H1 (cell line): ENCODE results near the gene EDEM2. TPM values are rescaled to one million over a fixed set of nuclear protein-coding genes. Genes with fewer than 3 reads are reported as not detected.

ENCODE experiments used
- CTCF ChIA-PET: fragments of 300-600 bp; sonication (Branson Sonifier 250); formaldehyde crosslinking; loops from one replicate; lab custom pipeline; 2021; ENCODE audit not compliant: partially characterized antibody; lab: Charles Lee
- POLR2A ChIA-PET: fragments of 300-600 bp; sonication (Branson Sonifier 250); formaldehyde crosslinking; loops from one replicate; lab custom pipeline; 2021; ENCODE audit warnings: inconsistent platforms; ENCODE audit not compliant: partially characterized antibody; lab: Charles Lee
- DNase-seq, 2 experiments: peaks; one replicate each; pipeline versions ENCODE4 v3.0.0 to v3.0.0-alpha.2; 2010 to 2022; ENCODE audit warnings: low spot score in 2 of 2, low read depth in 1 of 2, mixed read lengths in 1 of 2
- FAIRE-seq: peaks from 2 replicates; lab custom pipeline; 2011; peaks lifted over from hg19 to GRCh38; lab: Jason Lieb, UNC
- H2AFZ ChIP-seq: 2 replicates; pipeline ENCODE4 v1.8.1; 2012; ENCODE audit warnings: low read length, inconsistent platforms
- H2AK5ac ChIP-seq: 2 replicates; pipeline ENCODE4 v1.6.1; 2013; ENCODE audit warnings: low read depth, low read length
- H2BK120ac ChIP-seq: replicated peaks from 2 replicates; pipeline ENCODE3; 2013; ENCODE audit warnings: low read depth, low read length, inconsistent platforms
- H2BK12ac ChIP-seq: 2 replicates; pipeline ENCODE4 v1.6.1; 2013; ENCODE audit warnings: low read depth, low read length
- H2BK15ac ChIP-seq: 2 replicates; pipeline ENCODE4 v1.6.1; 2013; ENCODE audit warnings: low read length
- H2BK20ac ChIP-seq: 2 replicates; pipeline ENCODE4 v1.6.1; 2013; ENCODE audit warnings: low read length
- H2BK5ac ChIP-seq: 2 replicates; pipeline ENCODE4 v1.6.1; 2013; ENCODE audit warnings: low read depth, low read length
- H3K14ac ChIP-seq: 2 replicates; pipeline ENCODE4 v1.6.1; 2013; ENCODE audit warnings: inconsistent platforms; ENCODE audit not compliant: insufficient read length
- H3K18ac ChIP-seq: 2 replicates; pipeline ENCODE4 v1.6.1; 2013; ENCODE audit warnings: low read length; ENCODE audit errors: extremely low read depth
- H3K23ac ChIP-seq: 2 replicates; pipeline ENCODE4 v1.6.1; 2013; ENCODE audit warnings: inconsistent platforms; ENCODE audit not compliant: insufficient read length
- H3K23me2 ChIP-seq: 2 replicates; pipeline ENCODE4 v1.6.1; 2013; ENCODE audit warnings: low read depth, low read length
- H3K27ac ChIP-seq: 2 replicates; pipeline ENCODE4 v1.6.1; 2011; ENCODE audit warnings: low read depth, low read length, inconsistent platforms
- H3K27me3 ChIP-seq, 4 experiments: replicated peaks in 1 of 4; 1 replicate in 1 of 4; 2 replicates in 3 of 4; pipeline versions ENCODE4 v1.6.1 to v1.8.1; 2011 to 2013; ENCODE audit warnings: low read length in 3 of 4, mild to moderate bottlenecking in 3 of 4, inconsistent platforms in 2 of 4, mixed read lengths in 2 of 4, moderate library complexity in 1 of 4; ENCODE audit not compliant: control insufficient read depth in 3 of 4, insufficient read depth in 3 of 4; ENCODE audit errors: extremely low read depth in 1 of 4
- H3K36me3 ChIP-seq, 4 experiments: 2 replicates each; pipeline versions ENCODE4 v1.6.1 to v1.8.1; 2011 to 2013; ENCODE audit warnings: mild to moderate bottlenecking in 4 of 4, low read length in 3 of 4, moderate library complexity in 2 of 4, control low read depth in 1 of 4, inconsistent platforms in 1 of 4; ENCODE audit not compliant: insufficient read depth in 4 of 4, control insufficient read depth in 2 of 4
- H3K4ac ChIP-seq: replicated peaks from 2 replicates; pipeline ENCODE3; 2013; ENCODE audit warnings: low read length, low read depth, mixed read lengths, inconsistent platforms; ENCODE audit not compliant: insufficient read length
- H3K4me1 ChIP-seq, 4 experiments: replicated peaks in 1 of 4; 1 replicate in 1 of 4; 2 replicates in 3 of 4; pipeline versions ENCODE4 v1.6.1 to v1.8.1; 2011 to 2013; ENCODE audit warnings: low read length in 3 of 4, inconsistent platforms in 2 of 4, mixed read lengths in 1 of 4; ENCODE audit not compliant: insufficient read depth in 4 of 4, control insufficient read depth in 3 of 4
- H3K4me2 ChIP-seq, 2 experiments: 2 replicates each; pipeline versions ENCODE4 v1.6.1 to v1.8.1; 2011 to 2013; ENCODE audit warnings: low read depth in 2 of 2, low read length in 2 of 2, control low read depth in 1 of 2, inconsistent platforms in 1 of 2, mild to moderate bottlenecking in 1 of 2; ENCODE audit not compliant: insufficient read depth in 1 of 2
- H3K4me3 ChIP-seq, 4 experiments: fragments of 200-600, 300-600 bp in 1 of 4; sonication (generic), shearing (Covaris generic), sonication (Bioruptor Twin) in 1 of 4; 2 replicates each; pipeline versions ENCODE4 v1.5.1 to v1.8.1; 2011 to 2016; ENCODE audit warnings: low read length in 4 of 4, low read depth in 3 of 4, control low read depth in 2 of 4, inconsistent platforms in 2 of 4, mild to moderate bottlenecking in 2 of 4, mixed read lengths in 1 of 4, moderate library complexity in 1 of 4; ENCODE audit not compliant: insufficient read depth in 2 of 4; ENCODE audit errors: extremely low read depth in 1 of 4
- H3K56ac ChIP-seq: replicated peaks from 2 replicates; pipeline ENCODE3; 2013; ENCODE audit warnings: low read depth, mild to moderate bottlenecking, mixed read lengths, low read length, inconsistent platforms; ENCODE audit not compliant: insufficient read length
- H3K79me1 ChIP-seq: 2 replicates; pipeline ENCODE4 v1.6.1; 2013; ENCODE audit warnings: low read depth, low read length, control low read depth
- H3K79me2 ChIP-seq, 2 experiments: 2 replicates each; pipeline versions ENCODE4 v1.6.1 to v1.8.1; 2012 to 2013; ENCODE audit warnings: low read length in 2 of 2, mild to moderate bottlenecking in 2 of 2, inconsistent platforms in 1 of 2; ENCODE audit not compliant: insufficient read depth in 2 of 2, control insufficient read depth in 1 of 2
- H3K9ac ChIP-seq, 4 experiments: replicated peaks in 1 of 4; 1 replicate in 1 of 4; 2 replicates in 3 of 4; pipeline versions ENCODE4 v1.6.1 to v1.8.1; 2011 to 2013; ENCODE audit warnings: low read depth in 3 of 4, low read length in 3 of 4, control low read depth in 2 of 4, mild to moderate bottlenecking in 2 of 4, moderate library complexity in 2 of 4, inconsistent platforms in 1 of 4; ENCODE audit errors: extremely low read depth in 1 of 4
- H3K9me3 ChIP-seq, 2 experiments: 2 replicates each; pipeline versions ENCODE4 v1.6.1 to v1.8.1; 2012 to 2013; ENCODE audit warnings: mild to moderate bottlenecking in 2 of 2, moderate library complexity in 2 of 2, control low read depth in 1 of 2, inconsistent platforms in 1 of 2, low read depth in 1 of 2, low read length in 1 of 2, mixed read lengths in 1 of 2; ENCODE audit not compliant: insufficient read depth in 2 of 2
- H4K20me1 ChIP-seq, 2 experiments: replicated peaks in 1 of 2; 2 replicates each; pipeline versions ENCODE3 to v1.8.1; 2011 to 2013; ENCODE audit warnings: inconsistent platforms in 2 of 2, low read length in 2 of 2, mild to moderate bottlenecking in 1 of 2; ENCODE audit not compliant: insufficient read depth in 2 of 2, control insufficient read depth in 1 of 2
- H4K5ac ChIP-seq: 2 replicates; pipeline ENCODE4 v1.6.1; 2013; ENCODE audit warnings: low read length, low read depth, mixed read lengths, inconsistent platforms; ENCODE audit not compliant: insufficient read length
- H4K8ac ChIP-seq: 2 replicates; pipeline ENCODE4 v1.8.0; 2013; ENCODE audit warnings: mild to moderate bottlenecking, moderate library complexity, low read length, inconsistent platforms; ENCODE audit not compliant: insufficient read depth; ENCODE audit errors: extremely low read depth
- H4K91ac ChIP-seq: replicated peaks from 2 replicates; pipeline ENCODE3; 2013; ENCODE audit warnings: low read length, mixed read lengths, inconsistent platforms; ENCODE audit not compliant: insufficient read length
- MAFK ChIP-seq: IDR thresholded peaks from 2 replicates; pipeline ENCODE4 v1.6.1; 2012; ENCODE audit warnings: low read depth, mild to moderate bottlenecking, improper control_type of control experiment, low read length
- SIX5 ChIP-seq: IDR thresholded peaks from 2 replicates; pipeline ENCODE4 v1.6.1; 2011; ENCODE audit warnings: mild to moderate bottlenecking, low read depth, low read length
- SP1 ChIP-seq: IDR thresholded peaks from 2 replicates; pipeline ENCODE4 v1.6.1; 2011; ENCODE audit warnings: low read depth, low read length
- SP4 ChIP-seq: IDR thresholded peaks from 2 replicates; pipeline ENCODE4 v1.6.1; 2012; ENCODE audit warnings: low read length, inconsistent platforms
- TAF7 ChIP-seq: optimal IDR thresholded peaks from 2 replicates; pipeline ENCODE3; 2011; ENCODE audit warnings: low read depth, mild to moderate bottlenecking, inconsistent platforms, low read length, moderate library complexity, borderline replicate concordance
- polyA plus RNA-seq, 7 experiments: library from polyadenylated mRNA; depleted of rRNA in 3 of 7; stranded (reverse) in 5 of 7; unstranded in 2 of 7; fragments of >200 nt in 5 of 7; fragments of 200-250 nt in 2 of 7; gene quantifications; 1 replicate in 5 of 7; 2 replicates in 1 of 7; 4 replicates in 1 of 7; pipeline versions ENCODE4 v1.2.1 to v1.2.3, GENCODE V29; 2011 to 2013; ENCODE audit warnings: missing spikeins in 2 of 7, mixed read lengths in 2 of 7
- total RNA-seq: library from RNA; stranded (reverse); fragmentation: NEBNext Ultra II Directional; extraction: Animal tissue kit (Norgen Biotek cat#: 25700); gene quantifications from 2 replicates; pipeline ENCODE4 v1.2.1, GENCODE V29; 2021

EDEM2 gene
- total and polyA plus RNA-seq, 2 of the 8 experiments (the other 6 are each of a cell fraction or from before 2014, with no cell fraction given) = 15.2 to 19.6 TPM

DNA sequence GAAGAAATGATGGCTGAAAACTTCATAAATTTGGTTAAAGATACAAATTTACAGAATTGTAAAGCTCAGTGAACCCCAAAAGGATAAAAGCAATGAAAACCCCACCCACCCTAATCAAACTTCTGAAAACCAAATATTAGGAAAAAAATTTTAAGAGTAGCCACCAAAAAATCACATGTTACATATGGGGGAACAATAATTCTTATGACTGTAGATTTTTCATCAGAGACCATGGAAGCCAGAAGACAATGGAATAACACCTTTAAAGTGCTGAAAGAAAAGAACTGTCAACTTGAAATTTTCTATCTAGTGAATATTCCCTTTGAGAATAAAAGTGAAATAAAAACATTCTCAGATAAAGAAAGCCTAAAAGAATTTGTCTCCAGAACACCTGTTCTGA lies 49.2 kb upstream of the EDEM2 start:
- TF ChIP-seq SIX5 (no peak), TAF7 (no peak), SP1 (no peak), MAFK (no peak), SP4 (no peak)
- ChIA-PET POLR2A (no interaction called here), CTCF (interaction anchor here (1.0 to 3.4 kb wide), 2 partner anchors 13 to 100 kb away, joined by 3 to 22 read pairs; no protein-coding TSS in a partner anchor)
- no peaks in the 10 kb centered on the region for H3K36me3 ChIP-seq
- peaks cover 0 to 6% (median 0%) of the 10 kb centered on the region in 4 experiments; a peak in 3 of 7 replicates for H3K4me1 ChIP-seq
- H2AK5ac ChIP-seq = no peak overlapping the region
- H2AFZ ChIP-seq = no peak overlapping the region
- no peak overlapping the region for H4K5ac ChIP-seq
- peaks cover 8 to 18% of the 10 kb centered on the region in 2 experiments for H3K9me3 ChIP-seq
- H3K27me3 ChIP-seq = peaks cover 0 to 2% (median 0%) of the 10 kb centered on the region in 4 experiments; a peak in 2 of 7 replicates
- H3K79me2 ChIP-seq = no peaks in the 10 kb centered on the region
- DNase-seq = no peak
- no peak overlapping the region for H3K18ac ChIP-seq
- no peak overlapping the region for H2BK15ac ChIP-seq
- H3K23me2 ChIP-seq = no peaks in the 10 kb centered on the region
- H3K79me1 ChIP-seq = no peaks in the 10 kb centered on the region
- H3K14ac ChIP-seq = no peak overlapping the region
- H3K4me2 ChIP-seq = no peak overlapping the region
- no peak overlapping the region for H2BK20ac ChIP-seq
- H3K4me3 ChIP-seq = no peak overlapping the region
- no peak overlapping the region for H3K27ac ChIP-seq
- H2BK5ac ChIP-seq = no peak overlapping the region
- no peak for FAIRE-seq
- no peak overlapping the region for H3K56ac ChIP-seq
- H4K91ac ChIP-seq = no peak overlapping the region
- H3K4ac ChIP-seq = no peak overlapping the region
- no peak overlapping the region for H3K23ac ChIP-seq
- H3K9ac ChIP-seq = no peak overlapping the region
- H2BK120ac ChIP-seq = no peak overlapping the region
- no peak overlapping the region for H4K8ac ChIP-seq
- H4K20me1 ChIP-seq = no peaks in the 10 kb centered on the region
- no peak overlapping the region for H2BK12ac ChIP-seq
